Naive thymus-derived CD4-positive, alpha-beta T cell (primary cell): ENCODE results near the gene ZNF467. TPM values are rescaled to one million over a fixed set of nuclear protein-coding genes. Genes with fewer than 3 reads are reported as not detected.

Experiments
- ATAC-seq: fragments of 150-1000 bp; cut with Tn5 transposase; 2 replicates; pipeline ENCODE4 v1.10.0; 2021; ENCODE audit warnings: mild to moderate bottlenecking, moderate library complexity
- CTCF ChIA-PET: fragments of 350-600 bp; sonication (Branson Sonifier 250); formaldehyde crosslinking; loops from one replicate; lab custom pipeline; 2021; ENCODE audit warnings: antibody characterized with exemption; lab: Charles Lee
- POLR2A ChIA-PET: fragments of 350-600 bp; sonication (Branson Sonifier 250); formaldehyde crosslinking; loops from one replicate; lab custom pipeline; 2021; ENCODE audit warnings: antibody characterized with exemption, inconsistent platforms; lab: Charles Lee
- DNase-seq, 9 donors: peaks; one replicate each; pipeline versions ENCODE4 v3.0.0 to v3.0.0-alpha.2; 2020 to 2022; ENCODE audit warnings: mixed read lengths in 1 of 9
- H3K27ac ChIP-seq: one replicate; pipeline ENCODE4 v1.7.0; 2013; ENCODE audit warnings: mild to moderate bottlenecking, low read depth, low read length, moderate library complexity
- H3K27me3 ChIP-seq, 2 donors: one replicate each; pipeline ENCODE4 v1.7.0; 2013; ENCODE audit warnings: low read length in 2 of 2, mild to moderate bottlenecking in 2 of 2, moderate library complexity in 2 of 2; ENCODE audit not compliant: control insufficient read depth in 2 of 2, insufficient read depth in 2 of 2
- H3K36me3 ChIP-seq, 3 experiments: 1 replicate in 2 of 3; 2 replicates in 1 of 3; pipeline ENCODE4 v1.7.0; 2013; ENCODE audit warnings: low read length in 3 of 3, mild to moderate bottlenecking in 3 of 3, moderate library complexity in 1 of 3; ENCODE audit not compliant: insufficient read depth in 3 of 3, control insufficient read depth in 2 of 3
- H3K4me1 ChIP-seq, 2 donors: one replicate each; pipeline ENCODE4 v1.7.0; 2013; ENCODE audit warnings: low read length in 2 of 2, mild to moderate bottlenecking in 2 of 2, moderate library complexity in 1 of 2; ENCODE audit not compliant: control insufficient read depth in 2 of 2, insufficient read depth in 2 of 2
- H3K4me3 ChIP-seq: 2 replicates; pipeline ENCODE4 v1.7.0; 2013; ENCODE audit warnings: mild to moderate bottlenecking, low read length
- H3K9me3 ChIP-seq, 3 experiments: 1 replicate in 2 of 3; 2 replicates in 1 of 3; pipeline ENCODE4 v1.7.0; 2013; ENCODE audit warnings: low read length in 3 of 3; ENCODE audit not compliant: control insufficient read depth in 2 of 3
- H3K27ac Mint-ChIP-seq, 9 donors: one replicate each; pipeline ENCODE4 v1.8.0; 2020 to 2022; ENCODE audit warnings: mixed read lengths in 9 of 9, mild to moderate bottlenecking in 8 of 9, moderate library complexity in 5 of 9, inconsistent platforms in 2 of 9
- H3K27me3 Mint-ChIP-seq, 5 donors: one replicate each; pipeline ENCODE4 v1.8.0; 2021 to 2022; ENCODE audit warnings: mixed read lengths in 5 of 5, mild to moderate bottlenecking in 1 of 5
- H3K36me3 Mint-ChIP-seq, 5 donors: one replicate each; pipeline ENCODE4 v1.8.0; 2020 to 2022; ENCODE audit warnings: mixed read lengths in 5 of 5, mild to moderate bottlenecking in 3 of 5, inconsistent platforms in 1 of 5
- H3K4me1 Mint-ChIP-seq, 7 donors: one replicate each; pipeline ENCODE4 v1.8.0; 2020 to 2022; ENCODE audit warnings: mixed read lengths in 7 of 7, mild to moderate bottlenecking in 3 of 7, inconsistent platforms in 1 of 7
- H3K4me3 Mint-ChIP-seq, 10 donors: one replicate each; pipeline ENCODE4 v1.8.0; 2020 to 2022; ENCODE audit warnings: mild to moderate bottlenecking in 10 of 10, mixed read lengths in 10 of 10, moderate library complexity in 6 of 10, inconsistent platforms in 2 of 10
- H3K9me3 Mint-ChIP-seq, 11 donors: one replicate each; pipeline ENCODE4 v1.8.0; 2020 to 2022; ENCODE audit warnings: mixed read lengths in 11 of 11, mild to moderate bottlenecking in 4 of 11, inconsistent platforms in 1 of 11, moderate library complexity in 1 of 11
- intact Hi-C, 2 donors: fragments of 100-400 bp; cut with micrococcal nuclease; formaldehyde crosslinking; loops; one replicate each; pipeline ENCODE4 v1.15.1; 2023
- polyA plus RNA-seq, 2 donors: library from polyadenylated mRNA; unstranded; fragments of 300-500 nt; fragmentation: Illumina TruSeq; gene quantifications; one replicate each; pipeline ENCODE4 v1.2.3, GENCODE V29; 2021
- total RNA-seq, 6 experiments: library from RNA in 5 of 6; stranded (reverse) in 5 of 6; gene quantifications; 1 replicate in 5 of 6; 2 replicates in 1 of 6; pipeline ENCODE4 v1.2.3 and lab custom pipeline; 2021 to 2026

Gene ZNF467
- total and polyA plus RNA-seq, 7 experiments from 2014 or later, result 0.17 to 33.1 (median 6.8) TPM

- H3K27ac ChIP-seq, result no peak overlapping the region
- H3K27ac Mint-ChIP-seq, result peak overlapping the region in 4 of 9 donors; percentile 20 to 38 (median 30)
Measured at GRCh38 chr7:149775176-149775556, 1.8 kb upstream of the ZNF467 start.

GRCh38 chr7:149774237-149775175, 1.1 kb upstream of the ZNF467 start:
- Mint-ChIP-seq H3K27me3 (peaks cover 0 to 42% (median 0%) of the 10 kb centered on the region in 5 donors), H3K36me3 (no peaks in the 10 kb centered on the region), H3K4me1 (peaks cover 2 to 24% (median 17%) of the 10 kb centered on the region in 7 donors), H3K27ac (peak overlapping the region in 4 of 9 donors; percentile 22 to 70 (median 40)), H3K9me3 (no peaks in the 10 kb centered on the region), H3K4me3 (peak overlapping the region; percentile 23 to 89 (median 74))
- Histone ChIP-seq H3K36me3 (peaks cover 0 to 7% (median 0%) of the 10 kb centered on the region in 3 experiments), H3K9me3 (no peaks in the 10 kb centered on the region), H3K4me3 (no peak overlapping the region), H3K4me1 (peaks cover 5 to 8% of the 10 kb centered on the region in 2 donors), H3K27ac (no peak overlapping the region), H3K27me3 (no peaks in the 10 kb centered on the region)
- DNase-seq, result peak in 1 of 9 donors; percentile 20
- no peak for ATAC-seq
- CTCF ChIA-PET, result no interaction called here
- POLR2A ChIA-PET, result no interaction called here
- intact Hi-C loops, result loop anchor here (5.0 to 10.0 kb wide), 4 partner anchors 98 to 1578 kb away; partner anchors contain the start of genes ATP6V0E2 (in 1 of the 2), CHPF2 (in 1 of the 2) and ZNF783 (in 1 of the 2)

More at GRCh38 chr7:149775176-149775556, 1.8 kb upstream of the ZNF467 start:
- intact Hi-C loops, result loop anchor here in 1 of 2 donors (10.0 kb wide), 1 partner anchor 1460 kb away; the partner anchor contains the start of gene CHPF2
- Mint-ChIP-seq H3K4me1 (peaks cover 2 to 24% (median 16%) of the 10 kb centered on the region in 7 donors), H3K27me3 (peaks cover 0 to 36% (median 0%) of the 10 kb centered on the region in 5 donors), H3K36me3 (no peaks in the 10 kb centered on the region), H3K4me3 (peak overlapping the region in 7 of 10 donors; percentile 13 to 86 (median 48)), H3K9me3 (no peaks in the 10 kb centered on the region)
- ATAC-seq (no peak), DNase-seq (no peak)
- Histone ChIP-seq H3K36me3 (peaks cover 0 to 7% (median 0%) of the 10 kb centered on the region in 3 experiments), H3K9me3 (no peaks in the 10 kb centered on the region), H3K27me3 (no peaks in the 10 kb centered on the region), H3K4me3 (no peak overlapping the region), H3K4me1 (peaks cover 5 to 8% of the 10 kb centered on the region in 2 donors)
- CTCF ChIA-PET, result no interaction called here
- POLR2A ChIA-PET, result no interaction called here

GRCh38 chr7:149772956-149773434, 393 bp downstream of the ZNF467 start:
- Histone ChIP-seq H3K9me3 (no peaks in the 10 kb centered on the region), H3K4me1 (peaks cover 5 to 8% of the 10 kb centered on the region in 2 donors), H3K4me3 (peak overlapping the region; percentile 46), H3K36me3 (peaks cover 0 to 14% (median 0%) of the 10 kb centered on the region in 3 experiments), H3K27ac (peak overlapping the region; percentile 1), H3K27me3 (no peaks in the 10 kb centered on the region)
- H3K27me3 Mint-ChIP-seq, result peaks cover 0 to 46% (median 0%) of the 10 kb centered on the region in 5 donors
- peak overlapping the region in 5 of 9 donors; percentile 28 to 84 (median 65) for H3K27ac Mint-ChIP-seq
- ATAC-seq (no peak), DNase-seq (peak; percentile 30 to 50 (median 45))
- H3K4me3 Mint-ChIP-seq, result peak overlapping the region; percentile 72 to 89 (median 84)
- CTCF ChIA-PET, result no interaction called here
- POLR2A ChIA-PET, result no interaction called here
- H3K36me3 Mint-ChIP-seq, result peaks cover 0 to 7% (median 0%) of the 10 kb centered on the region in 5 donors
- intact Hi-C loops, result loop anchor here (1.0 to 10.0 kb wide), 6 partner anchors 59 to 1579 kb away; partner anchors contain the start of genes ATP6V0E2 (in 1 of the 2), CHPF2 (in 1 of the 2) and ZNF783 (in 1 of the 2)
- H3K4me1 Mint-ChIP-seq, result peaks cover 2 to 29% (median 19%) of the 10 kb centered on the region in 7 donors
- no peaks in the 10 kb centered on the region for H3K9me3 Mint-ChIP-seq

GRCh38 chr7:149772241-149772955, 990 bp downstream of the ZNF467 start:
- intact Hi-C loops, result loop anchor here (2.0 to 10.0 kb wide), 5 partner anchors 98 to 1580 kb away; partner anchors contain the start of genes ATP6V0E2 (in 1 of the 2), CHPF2 (in 1 of the 2) and ZNF783 (in 1 of the 2)
- peaks cover 5 to 8% of the 10 kb centered on the region in 2 donors for H3K4me1 ChIP-seq
- ATAC-seq (no peak), DNase-seq (peak in 2 of 9 donors; percentile 27 to 30)
- Mint-ChIP-seq H3K27ac (peak overlapping the region in 2 of 9 donors; percentile 10 to 45), H3K27me3 (peaks cover 0 to 46% (median 0%) of the 10 kb centered on the region in 5 donors), H3K36me3 (peaks cover 0 to 12% (median 0%) of the 10 kb centered on the region in 5 donors), H3K4me3 (peak overlapping the region; percentile 16 to 88 (median 76)), H3K4me1 (peaks cover 2 to 29% (median 21%) of the 10 kb centered on the region in 7 donors), H3K9me3 (no peaks in the 10 kb centered on the region)
- peak overlapping the region; percentile 48 for H3K4me3 ChIP-seq
- H3K9me3 ChIP-seq, result no peaks in the 10 kb centered on the region
- POLR2A ChIA-PET, result interaction anchor here (0.6 to 0.9 kb wide), 3 partner anchors 66 to 270 kb away, joined by 3 to 5 read pairs (median 4); partner anchors contain the start of gene ZNF862
- CTCF ChIA-PET, result no interaction called here
- peaks cover 0 to 14% (median 0%) of the 10 kb centered on the region in 3 experiments for H3K36me3 ChIP-seq
- H3K27me3 ChIP-seq, result no peaks in the 10 kb centered on the region
- H3K27ac ChIP-seq, result peak overlapping the region; percentile 45

GRCh38 chr7:149771720-149772240, 1.6 kb downstream of the ZNF467 start:
- Mint-ChIP-seq H3K36me3 (peaks cover 0 to 17% (median under 1%) of the 10 kb centered on the region in 5 donors), H3K9me3 (no peaks in the 10 kb centered on the region), H3K27ac (peak overlapping the region in 6 of 9 donors; percentile 10 to 70 (median 42)), H3K4me3 (peak overlapping the region; percentile 16 to 88 (median 78)), H3K27me3 (peaks cover 0 to 46% (median 0%) of the 10 kb centered on the region in 5 donors), H3K4me1 (peaks cover 2 to 29% (median 21%) of the 10 kb centered on the region in 7 donors)
- peak overlapping the region; percentile 71 for H3K27ac ChIP-seq
- DNase-seq (peak; percentile 74 to 89 (median 85)), ATAC-seq (peak; percentile 94)
- H3K4me3 ChIP-seq, result peak overlapping the region; percentile 72
- POLR2A ChIA-PET, result interaction anchor here (0.6 to 0.9 kb wide), 3 partner anchors 66 to 269 kb away, joined by 3 to 5 read pairs (median 4); partner anchors contain the start of gene ZNF862
- CTCF ChIA-PET, result no interaction called here
- no peaks in the 10 kb centered on the region for H3K27me3 ChIP-seq
- peaks cover 0 to 14% (median 0%) of the 10 kb centered on the region in 3 experiments for H3K36me3 ChIP-seq
- no peaks in the 10 kb centered on the region for H3K9me3 ChIP-seq
- H3K4me1 ChIP-seq, result peaks cover 5 to 8% of the 10 kb centered on the region in 2 donors
- intact Hi-C loops, result loop anchor here (1.0 to 10.0 kb wide), 10 partner anchors 29 to 1581 kb away; partner anchors contain the start of genes ZNF862 (in 2 of the 2), ATP6V0E2 (in 1 of the 2), CHPF2 (in 1 of the 2) and ZNF783 (in 1 of the 2)
